Motor neuron (in vitro differentiated cells): ENCODE results near the gene ACTN1. TPM values are rescaled to one million over a fixed set of nuclear protein-coding genes. Genes with fewer than 3 reads are reported as not detected.

Experiments used
- ATAC-seq, 8 experiments: fragments of 200-7000 bp; cut with Tn5 transposase; replicated peaks in 6 of 8; 2 replicates each; pipeline ENCODE4 v1.8.0; 2021; ENCODE audit warnings: mild to moderate bottlenecking in 8 of 8, moderate library complexity in 8 of 8
- H3K27ac ChIP-seq, 2 donors: fragments of 250-450 bp; sonication (Bioruptor Pico); 2 replicates each; pipeline ENCODE4 v1.9.0; 2021; ENCODE audit warnings: antibody characterized with exemption in 2 of 2, mild to moderate bottlenecking in 2 of 2, moderate library complexity in 1 of 2
- H3K4me1 ChIP-seq, 2 donors: fragments of 250-450 bp; sonication (Bioruptor Pico); replicated peaks in 1 of 2; 2 replicates each; pipeline ENCODE4 v1.6.1; 2021; ENCODE audit warnings: antibody characterized with exemption in 2 of 2, mild to moderate bottlenecking in 2 of 2, moderate library complexity in 1 of 2
- H3K4me3 ChIP-seq, 5 donors: fragments of 250-450 bp; sonication (Bioruptor Pico); 2 replicates each; pipeline ENCODE4 v1.9.0; 2021; ENCODE audit warnings: antibody characterized with exemption in 5 of 5, mild to moderate bottlenecking in 5 of 5, moderate library complexity in 4 of 5
- WGBS, 10 experiments: fragments of 450-650 bp; shearing (Covaris generic); methylation state at CpG; one replicate each; pipeline ENCODE4 v1.0.0; 2022; 5-methylcytosine and 5-hydroxymethylcytosine counted together
- in situ Hi-C, 9 experiments: fragments of 400-800 bp; cut with MboI; loops; one replicate each; pipeline ENCODE4 v1.15.0; 2021; ENCODE audit warnings: low sequenced_read_pairs in 9 of 9, low pct_unique_long_range_greater_than_20kb in 2 of 9; ENCODE audit not compliant: unreplicated experiment in 9 of 9
- total RNA-seq, 8 experiments: library from RNA; unstranded; fragments of 300-600 nt; gene quantifications; 2 replicates each; pipeline versions ENCODE4 v1.2.3 to v1.2.4, GENCODE V29; 2022

Gene ACTN1
- total RNA-seq, 8 experiments from 2014 or later = 9.3 to 159 (median 56.5) TPM

DNA sequence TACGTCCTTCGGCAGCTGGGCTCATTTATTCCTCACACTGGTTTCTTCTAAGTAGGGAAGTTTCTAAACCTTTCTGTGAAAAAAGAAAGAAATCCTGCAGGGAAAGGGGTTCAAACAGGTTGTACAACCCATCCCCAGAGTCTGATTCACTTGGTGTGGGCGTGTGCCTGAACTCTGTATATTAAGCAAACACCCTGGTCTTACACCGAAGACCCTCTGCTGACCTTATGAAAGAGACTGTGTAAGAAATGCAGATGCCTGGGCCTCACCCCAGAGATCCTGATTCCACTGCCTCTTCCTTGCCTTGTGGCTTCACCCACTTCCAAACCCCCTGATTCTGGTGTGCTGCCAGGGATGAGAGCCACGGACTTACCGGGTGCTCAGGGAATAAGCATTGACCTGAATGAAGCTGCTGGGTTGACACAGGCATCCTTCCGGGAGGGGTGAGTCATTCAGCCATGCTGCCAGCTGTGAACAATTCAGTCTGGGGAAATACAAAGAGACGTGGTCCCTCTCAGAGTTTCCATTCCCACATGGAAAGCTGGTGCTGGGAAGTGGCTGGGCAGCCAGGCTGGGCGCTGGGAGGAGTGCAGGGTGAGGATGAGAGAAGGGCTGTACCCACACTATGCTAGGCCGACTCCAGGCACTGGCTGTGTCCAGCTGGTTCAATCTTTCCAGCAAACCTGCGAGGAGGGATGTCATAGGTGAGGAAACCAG is 26.5 kb upstream of the ACTN1 start:
- peak; percentile 77 to 96 (median 94) for ATAC-seq
- Histone ChIP-seq H3K4me1 (peaks cover 0 to 12% of the 10 kb centered on the region in 2 donors), H3K27ac (no peak overlapping the region), H3K4me3 (no peak overlapping the region)
- WGBS, 10 experiments = 0 to 100% (median 50%) methylated on average over 1 to 5 of the region's 11 CpGs; no CpG with 5 or more reads in 1 of the 10 experiments
- in situ Hi-C loops = no loop called here

DNA sequence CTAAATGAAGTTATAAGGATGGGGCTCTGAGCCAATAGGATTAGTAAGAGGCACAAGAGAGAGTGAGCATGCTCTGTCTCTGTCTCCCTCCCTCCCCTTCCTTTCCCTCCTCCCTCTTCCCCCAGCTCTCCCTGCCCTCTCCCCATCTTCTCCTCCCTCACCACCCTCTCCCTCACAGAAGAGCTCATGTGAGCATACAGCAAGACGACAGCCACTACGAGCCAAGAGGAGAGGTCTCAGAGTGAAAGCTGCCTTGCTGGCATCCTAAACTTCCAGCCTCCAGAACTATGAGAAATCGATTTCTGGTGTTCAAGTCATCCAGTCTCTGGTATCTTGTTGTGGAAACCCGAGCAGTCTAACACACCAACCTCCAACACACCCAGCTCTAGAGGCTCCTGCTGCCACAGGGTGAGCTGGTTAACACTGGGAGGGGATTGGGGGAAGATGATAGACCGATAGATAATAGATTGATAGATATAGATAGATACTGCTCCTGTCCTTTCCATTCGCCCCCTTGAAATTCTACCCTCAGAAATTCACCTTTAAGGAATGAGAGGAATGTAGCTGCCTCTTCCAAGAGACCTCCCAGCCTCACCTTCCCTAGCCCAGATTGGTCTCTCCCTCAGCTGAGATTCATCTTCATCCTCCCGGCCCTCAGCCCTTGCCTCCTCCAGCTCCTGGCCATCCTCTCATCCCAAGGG is 25.8 kb upstream of the ACTN1 start:
- peak in 5 of 8 experiments; percentile 15 to 55 (median 40) for ATAC-seq
- in situ Hi-C loops = no loop called here
- no peak overlapping the region for H3K27ac ChIP-seq
- no peak overlapping the region for H3K4me3 ChIP-seq
- peaks cover 0 to 12% of the 10 kb centered on the region in 2 donors for H3K4me1 ChIP-seq
- WGBS, 10 experiments = 11 to 100% (median 60%) methylated on average over 1 to 3 of the region's 7 CpGs; no CpG with 5 or more reads in 3 of the 10 experiments

DNA sequence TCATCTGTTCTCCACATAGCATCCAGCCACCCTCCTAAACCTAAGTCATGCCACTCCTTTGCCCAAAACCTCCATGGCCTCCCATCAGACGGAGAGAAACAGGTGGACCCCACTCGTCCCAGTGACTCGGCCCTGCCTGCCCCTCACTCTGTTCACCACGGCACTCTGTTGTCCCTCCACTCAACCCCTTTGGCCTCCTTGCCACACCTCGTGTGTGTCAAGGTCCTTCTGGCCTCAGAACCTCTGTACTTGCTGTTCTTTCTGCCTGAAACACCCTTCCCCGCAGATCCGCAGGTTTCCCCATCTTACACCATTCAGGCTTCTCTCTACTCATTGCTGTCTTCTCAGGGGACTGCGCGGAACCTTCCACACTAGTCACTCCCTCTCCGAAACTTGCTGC is 24.5 kb upstream of the ACTN1 start:
- H3K27ac ChIP-seq = no peak overlapping the region
- no peak for ATAC-seq
- 80 to 100% (median 88%) methylated on average over 3 to 8 of the region's 10 CpGs; no CpG with 5 or more reads in 5 of the 10 experiments for WGBS, 10 experiments
- peaks cover 0 to 9% of the 10 kb centered on the region in 2 donors for H3K4me1 ChIP-seq
- in situ Hi-C loops = no loop called here
- H3K4me3 ChIP-seq = no peak overlapping the region

DNA sequence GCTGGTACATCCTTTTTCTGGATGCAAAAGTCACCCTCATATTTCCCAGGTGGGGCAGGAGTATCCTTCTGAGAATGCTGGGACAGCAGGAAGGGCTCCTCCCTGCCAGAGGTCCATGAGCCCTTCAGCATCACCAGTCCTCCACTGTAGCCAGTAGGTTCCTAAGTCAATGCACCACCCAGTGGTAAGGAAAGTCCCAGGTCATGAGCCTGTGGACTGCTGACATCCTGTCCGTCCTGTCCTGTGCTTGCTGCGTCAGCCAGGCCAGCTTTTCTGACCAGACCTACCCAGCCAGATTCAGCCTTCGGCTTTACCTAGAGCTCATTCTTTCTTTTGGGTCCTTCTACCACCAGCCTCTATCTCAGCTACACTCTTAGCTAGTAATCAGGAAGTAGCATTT is 23.0 kb upstream of the ACTN1 start:
- 70 to 88% (median 77%) methylated on average over 1 to 3 of the region's 3 CpGs; no CpG with 5 or more reads in 6 of the 10 experiments for WGBS, 10 experiments
- Histone ChIP-seq H3K4me1 (peaks cover 0 to 5% of the 10 kb centered on the region in 2 donors), H3K27ac (no peak overlapping the region), H3K4me3 (no peak overlapping the region)
- peak in 2 of 8 experiments; percentile 24 to 86 for ATAC-seq
- in situ Hi-C loops = no loop called here

DNA sequence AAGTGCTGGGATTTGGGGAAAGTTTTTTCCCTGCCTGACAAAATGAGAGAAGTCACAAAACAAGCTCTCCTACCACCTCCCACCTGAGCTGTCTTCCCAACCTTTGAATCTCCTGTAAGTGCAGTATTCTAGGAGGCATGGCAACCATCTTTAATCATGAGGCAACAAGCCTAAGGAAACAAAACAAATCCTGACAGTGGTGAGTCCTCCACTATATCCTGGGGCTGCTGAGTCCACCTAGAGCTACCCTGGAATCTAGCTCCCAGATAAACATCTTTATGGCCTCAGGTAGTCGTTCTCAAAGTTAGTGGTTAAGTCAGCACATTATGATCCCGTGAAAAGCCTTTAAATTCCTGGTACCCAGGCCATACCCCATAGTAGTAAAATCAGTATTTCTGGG is 22.3 kb upstream of the ACTN1 start:
- no peak for ATAC-seq
- H3K4me3 ChIP-seq = no peak overlapping the region
- no peak overlapping the region for H3K27ac ChIP-seq
- H3K4me1 ChIP-seq = peaks cover 0 to 5% of the 10 kb centered on the region in 2 donors
- WGBS, 10 experiments = 60 to 93% (median 67%) methylated on average over 1 to 2 of the region's 2 CpGs; no CpG with 5 or more reads in 6 of the 10 experiments
- in situ Hi-C loops = no loop called here

DNA sequence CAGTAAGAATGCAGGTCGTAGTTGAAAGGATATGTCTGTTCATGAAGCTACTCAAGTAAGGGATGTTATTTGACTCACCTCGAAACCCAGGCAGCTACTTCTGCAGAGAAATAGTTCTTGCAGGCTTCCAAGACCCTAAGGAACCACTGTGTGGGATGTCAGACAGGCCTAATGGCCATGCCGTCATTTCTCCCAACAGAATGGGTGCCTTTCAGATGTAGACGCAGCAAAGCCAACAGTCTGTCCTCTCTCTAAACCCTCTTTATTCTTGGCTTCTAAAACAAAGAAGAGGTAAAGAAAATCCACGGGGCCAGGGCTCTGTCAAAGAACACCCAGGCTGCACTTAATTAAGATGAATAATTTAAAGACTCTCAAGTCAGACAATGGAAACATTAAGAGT is 19.0 kb upstream of the ACTN1 start:
- ATAC-seq = no peak
- no peaks in the 10 kb centered on the region for H3K4me1 ChIP-seq
- no peak overlapping the region for H3K4me3 ChIP-seq
- no peak overlapping the region for H3K27ac ChIP-seq
- in situ Hi-C loops = no loop called here
- 0 to 87% (median 53%) methylated on average over 1 to 4 of the region's 5 CpGs; no CpG with 5 or more reads in 2 of the 10 experiments for WGBS, 10 experiments

DNA sequence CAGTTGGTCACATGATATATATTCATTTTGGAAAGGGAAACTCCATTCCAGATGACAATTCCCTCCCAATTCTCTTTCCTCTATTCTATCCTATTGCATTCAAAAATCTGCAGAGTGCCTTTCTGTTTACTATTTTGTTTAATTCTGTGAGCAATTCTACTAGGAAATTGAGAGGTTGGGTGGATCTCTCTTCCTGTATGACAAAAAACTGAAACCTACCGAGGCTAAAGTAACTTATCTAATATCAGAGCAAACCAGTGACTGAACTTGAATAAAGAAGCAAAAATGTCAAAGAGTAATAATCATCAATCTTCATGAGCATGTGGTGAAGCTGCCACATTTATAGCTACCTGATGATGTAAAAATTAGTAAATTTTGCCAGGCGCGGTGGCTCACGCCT is 16.6 kb upstream of the ACTN1 start:
- WGBS, 10 experiments = 50 to 100% (median 96%) methylated on average over 1 to 4 of the region's 4 CpGs; no CpG with 5 or more reads in 2 of the 10 experiments
- Histone ChIP-seq H3K27ac (no peak overlapping the region), H3K4me3 (no peak overlapping the region), H3K4me1 (no peaks in the 10 kb centered on the region)
- ATAC-seq = no peak
- in situ Hi-C loops = no loop called here

DNA sequence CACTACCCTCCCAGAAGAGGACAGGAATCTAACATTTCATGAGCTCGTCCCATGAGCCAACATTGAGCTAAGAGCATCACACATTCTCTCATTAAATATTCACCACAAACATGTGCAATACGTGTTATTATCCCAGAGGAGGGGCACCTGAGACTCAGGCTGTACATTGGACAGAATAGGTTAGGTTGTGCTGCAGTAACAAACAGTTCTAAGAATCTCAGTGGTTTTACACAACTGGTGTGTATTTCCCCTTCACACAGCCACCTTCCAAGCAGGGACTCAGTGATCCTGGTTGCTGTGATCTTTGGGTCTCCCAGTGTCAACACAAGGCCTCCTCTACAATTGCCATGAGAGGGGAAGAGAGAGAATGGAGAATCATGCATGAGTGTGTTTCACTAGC is 15.0 kb upstream of the ACTN1 start:
- Histone ChIP-seq H3K27ac (no peak overlapping the region), H3K4me1 (no peaks in the 10 kb centered on the region), H3K4me3 (no peak overlapping the region)
- in situ Hi-C loops = no loop called here
- no peak for ATAC-seq
- 29 to 80% (median 44%) methylated on average over 1 to 2 of the region's 2 CpGs; no CpG with 5 or more reads in 5 of the 10 experiments for WGBS, 10 experiments

DNA sequence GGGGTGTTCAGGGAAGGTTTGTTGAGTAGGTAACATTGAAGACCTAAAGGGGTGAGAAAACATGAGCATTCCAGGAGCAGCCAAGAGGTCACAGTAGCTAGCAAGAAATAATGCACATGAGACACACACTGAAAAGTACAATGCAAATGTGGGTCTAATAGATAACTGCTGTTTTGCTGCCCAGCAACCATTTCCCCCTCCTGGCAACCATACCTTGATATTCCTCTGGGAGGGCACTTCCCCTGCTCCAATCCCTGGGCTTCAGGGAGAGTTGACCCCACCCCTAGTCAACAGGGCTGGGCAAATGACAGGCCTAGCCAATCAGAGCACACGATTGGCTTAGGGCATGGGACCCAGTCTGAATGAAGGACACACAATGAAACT is 8.5 kb upstream of the ACTN1 start:
- ATAC-seq = peak; percentile 35 to 98 (median 71)
- Histone ChIP-seq H3K4me3 (no peak overlapping the region), H3K27ac (no peak overlapping the region), H3K4me1 (peaks cover 2 to 9% of the 10 kb centered on the region in 2 donors)
- 22 to 63% (median 60%) methylated on average over 1 of the region's 1 CpG; no CpG with 5 or more reads in 7 of the 10 experiments for WGBS, 10 experiments
- in situ Hi-C loops = no loop called here

DNA sequence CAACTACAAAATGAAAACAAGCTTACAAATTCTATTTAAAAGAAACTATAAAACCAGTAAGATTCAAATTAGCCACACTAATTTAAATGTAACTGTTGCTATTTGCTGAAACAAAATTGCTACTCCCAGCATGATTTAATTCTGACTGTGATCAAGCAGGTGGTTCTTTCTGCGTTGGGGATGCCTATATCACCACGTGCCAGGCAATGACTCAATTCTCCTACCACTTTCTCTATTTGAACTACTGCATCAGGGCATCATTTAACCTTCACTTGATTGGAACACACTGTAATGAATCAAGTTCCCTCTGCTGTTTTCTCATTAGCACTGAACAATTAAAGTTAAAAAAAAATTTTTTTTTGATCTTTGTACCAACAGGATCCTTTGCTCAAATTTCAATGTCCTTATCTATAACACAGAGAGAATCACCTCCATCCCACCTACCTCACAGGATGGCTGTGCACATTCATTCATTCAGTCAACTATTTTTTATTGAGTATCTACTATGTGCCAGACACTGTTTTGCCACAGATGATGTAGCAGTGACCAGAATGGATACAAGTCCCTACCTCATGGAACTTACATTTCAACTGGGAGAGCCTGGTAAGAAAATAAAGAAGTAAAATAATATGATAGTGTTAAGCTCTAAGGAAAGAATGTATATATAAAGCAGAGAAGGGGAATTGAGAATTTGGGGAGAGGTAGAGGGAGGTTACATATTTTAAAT is 8.0 kb upstream of the ACTN1 start:
- 18 to 90% (median 64%) methylated on average over 1 to 2 of the region's 2 CpGs; no CpG with 5 or more reads in 1 of the 10 experiments for WGBS, 10 experiments

DNA sequence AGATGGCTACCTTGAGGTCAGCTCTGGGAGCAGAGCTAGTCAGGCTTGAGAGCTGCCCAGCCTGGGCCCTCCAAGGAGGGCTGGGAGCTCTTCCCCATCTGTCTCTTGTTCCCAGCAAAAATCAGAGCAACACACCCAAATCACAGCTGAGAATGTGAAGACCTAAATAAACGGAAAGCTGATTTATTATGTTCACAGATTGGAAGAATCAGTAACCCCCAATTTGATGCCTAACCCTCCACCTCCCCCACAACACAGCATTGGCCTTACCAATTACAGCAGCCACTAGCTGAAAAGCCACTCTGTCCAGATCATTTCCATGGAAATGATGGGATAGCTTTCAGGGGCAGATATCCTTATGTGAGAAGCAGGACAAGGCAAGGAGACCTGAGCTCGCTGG is 7.1 kb upstream of the ACTN1 start:
- in situ Hi-C loops = no loop called here
- no peak for ATAC-seq

More for the DNA sequence above, 8.0 kb upstream of the ACTN1 start:
- no peak for ATAC-seq
- Histone ChIP-seq H3K4me1 (peaks cover 2 to 9% of the 10 kb centered on the region in 2 donors), H3K4me3 (no peak overlapping the region), H3K27ac (no peak overlapping the region)
- in situ Hi-C loops = no loop called here

DNA sequence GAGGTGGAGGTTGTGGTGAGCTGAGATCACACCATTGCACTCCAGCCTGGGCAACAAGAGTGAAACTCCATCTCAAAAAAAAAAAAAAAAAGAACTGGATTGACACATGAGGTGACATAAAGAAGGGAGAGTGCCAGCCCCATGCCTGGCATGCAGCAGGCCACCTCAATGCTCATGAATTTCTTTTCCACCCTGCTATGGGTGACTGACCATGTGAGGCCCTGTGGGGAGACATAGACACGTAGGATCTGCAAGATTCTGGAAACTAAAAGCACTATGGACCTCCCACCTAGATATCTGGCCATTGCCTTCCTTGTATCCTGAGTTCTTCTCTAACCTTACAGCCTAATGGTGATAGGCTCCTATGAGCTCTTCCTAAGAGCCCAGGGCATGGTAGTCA is 5.6 kb upstream of the ACTN1 start:
- no peak overlapping the region for H3K4me3 ChIP-seq
- in situ Hi-C loops = no loop called here
- no peak overlapping the region for H3K27ac ChIP-seq
- 50 to 100% (median 82%) methylated on average over 1 of the region's 1 CpG; no CpG with 5 or more reads in 6 of the 10 experiments for WGBS, 10 experiments
- H3K4me1 ChIP-seq = peaks cover 10 to 15% of the 10 kb centered on the region in 2 donors
- no peak for ATAC-seq

More for the DNA sequence above, 7.1 kb upstream of the ACTN1 start:
- WGBS, 10 experiments = 17 to 100% (median 60%) methylated on average over 1 to 2 of the region's 2 CpGs; no CpG with 5 or more reads in 3 of the 10 experiments
- H3K4me3 ChIP-seq = no peak overlapping the region
- H3K27ac ChIP-seq = no peak overlapping the region
- peaks cover 4 to 13% of the 10 kb centered on the region in 2 donors for H3K4me1 ChIP-seq

DNA sequence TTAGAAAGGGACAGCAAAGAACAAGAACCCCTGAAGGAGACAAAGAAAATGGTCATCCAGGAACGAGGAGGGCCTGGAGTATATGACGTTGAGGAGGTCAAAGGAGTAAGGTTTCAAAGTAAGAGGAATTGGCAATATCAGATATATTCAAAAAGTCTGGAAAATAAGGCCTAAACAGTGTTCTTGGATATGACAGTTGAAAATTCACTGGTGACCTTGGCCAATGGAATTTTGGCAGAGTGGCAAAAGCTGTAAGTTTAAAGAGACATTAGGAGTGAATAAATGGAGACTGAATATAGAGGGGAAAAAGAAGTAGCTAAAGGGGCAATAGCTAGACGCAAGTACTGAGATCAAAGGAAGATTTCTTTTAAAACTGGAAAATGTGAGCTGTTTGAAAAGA is 4.1 kb upstream of the ACTN1 start:
- 50 to 100% (median 87%) methylated on average over 2 to 3 of the region's 3 CpGs for WGBS, 10 experiments

More for the DNA sequence above, 4.1 kb upstream of the ACTN1 start:
- H3K27ac ChIP-seq = no peak overlapping the region
- ATAC-seq = no peak
- H3K4me3 ChIP-seq = no peak overlapping the region
- peaks cover 8 to 11% of the 10 kb centered on the region in 2 donors for H3K4me1 ChIP-seq
- in situ Hi-C loops = no loop called here
